Left kidney (tissue), 2 donors: ENCODE data around the gene DIAPH1. TPM values are rescaled to one million over a fixed set of nuclear protein-coding genes. Genes with fewer than 3 reads are reported as not detected.
A peak's percentile ranks its signal among the peaks of the same experiment; 100 is the strongest.

Experiments used
- DNase-seq: peaks from one replicate; pipeline ENCODE4 v3.0.0-alpha.2; 2013
- polyA plus RNA-seq: library from polyadenylated mRNA; unstranded; fragments of 120-200 nt; gene quantifications from one replicate; pipeline ENCODE4 v1.2.1, GENCODE V29; 2013; ENCODE audit not compliant: insufficient read length

Gene DIAPH1
- polyA plus RNA-seq, 1 donor: 80.0 TPM

DNA sequence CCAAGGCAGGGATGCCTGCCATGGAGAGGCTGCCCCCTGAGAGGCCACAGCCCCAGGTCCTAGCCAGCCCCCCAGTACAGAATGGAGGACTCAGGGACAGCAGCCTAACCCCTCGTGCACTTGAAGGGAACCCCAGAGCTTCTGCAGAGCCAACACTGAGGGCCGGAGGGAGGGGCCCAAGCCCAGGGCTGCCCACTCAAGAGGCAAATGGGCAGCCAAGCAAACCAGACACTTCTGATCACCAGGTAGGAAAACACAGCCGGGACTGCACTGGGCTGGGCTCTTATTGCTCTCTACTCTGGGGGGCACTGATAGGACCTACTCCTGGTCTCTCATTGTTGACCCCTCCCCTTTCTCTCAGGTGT, 21.2 kb upstream of the DIAPH1 start:
- no peak for DNase-seq

GRCh38 chr5:141639357-141640050, 20.7 kb upstream of the DIAPH1 start:
- no peak for DNase-seq

GRCh38 chr5:141638771-141639170, 20.0 kb upstream of the DIAPH1 start:
- no peak for DNase-seq

- peak; percentile 40 for DNase-seq
Observed at GRCh38 chr5:141637767-141638419, 19.1 kb upstream of the DIAPH1 start.

DNA sequence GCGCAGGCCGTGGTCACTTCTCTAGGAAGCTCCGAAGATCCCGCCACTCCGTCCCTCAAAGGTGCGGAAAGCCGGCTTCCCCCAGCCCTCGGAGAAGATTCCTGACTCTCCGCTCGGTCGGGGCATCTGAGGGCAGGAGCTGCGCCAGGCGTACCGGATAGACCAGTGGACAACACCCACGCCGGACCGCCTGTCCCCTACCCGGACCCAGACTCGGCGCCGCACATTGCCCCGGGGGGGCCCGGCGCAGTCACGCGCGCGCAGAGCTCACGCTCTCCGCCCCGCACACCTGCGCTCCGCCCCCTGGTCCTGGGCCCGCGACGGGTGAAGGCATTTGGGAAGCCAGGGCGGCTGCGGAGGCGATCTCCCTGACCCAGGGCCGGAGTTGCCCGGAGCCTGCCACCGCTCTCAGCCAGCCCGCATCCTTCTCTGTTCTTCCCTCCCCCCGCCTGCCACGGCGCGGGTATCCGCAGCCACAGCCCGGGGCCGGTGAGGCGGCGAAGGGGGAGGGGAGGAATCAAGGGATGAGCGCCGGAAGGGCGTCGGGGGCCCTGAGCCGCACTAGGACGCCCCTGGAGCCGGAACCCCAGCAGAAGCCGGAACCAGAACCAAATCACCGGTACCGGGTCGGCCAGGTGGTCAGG, 18.4 kb upstream of the DIAPH1 start:
- no peak for DNase-seq

DNA sequence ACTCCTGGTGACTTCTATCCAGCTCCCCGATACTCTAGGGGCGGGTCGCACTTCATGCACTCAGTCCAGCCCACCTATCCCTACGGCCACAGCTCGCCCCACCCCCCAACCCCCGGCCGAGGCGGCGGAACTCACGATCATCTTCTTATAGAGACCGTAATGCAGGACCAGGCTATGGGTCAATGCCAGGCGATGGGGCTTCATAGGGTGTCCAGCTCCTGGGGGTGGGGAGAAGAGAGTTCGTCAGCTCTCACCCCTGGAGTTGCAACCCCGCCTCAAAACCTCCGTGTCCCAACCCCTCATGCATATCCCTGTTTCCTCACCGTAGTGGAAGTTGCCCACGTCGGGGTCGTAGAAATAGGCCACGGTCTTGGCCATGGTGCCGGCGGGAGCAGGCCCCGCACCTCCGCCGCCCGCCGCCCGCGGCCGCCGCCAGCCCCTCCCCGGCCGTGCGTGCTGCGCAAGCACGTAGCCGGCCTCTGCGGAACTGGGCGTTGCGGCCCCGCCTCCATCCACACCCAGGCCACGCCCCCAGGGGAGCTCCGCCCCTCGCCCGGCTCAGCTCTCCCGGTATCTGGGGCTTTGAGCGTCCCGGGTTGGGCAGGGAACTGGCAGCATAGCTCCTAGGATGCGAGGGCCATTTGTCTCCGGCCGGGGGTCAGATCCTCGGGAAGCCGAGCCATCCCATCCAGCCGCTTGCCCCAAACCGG, 17.8 kb upstream of the DIAPH1 start, which contains the start of the genes HDAC3 and RELL2:
Gene HDAC3, minus strand, starts transcription at position 437 of the 710 bp plus-strand sequence. Its CDS starts 59 bp downstream, at position 378.
Gene RELL2, plus strand, starts transcription at position 585 of the 710 bp plus-strand sequence. CDS start 1,229 bp downstream, outside the sequence.
- peak; percentile 87 for DNase-seq

DNA sequence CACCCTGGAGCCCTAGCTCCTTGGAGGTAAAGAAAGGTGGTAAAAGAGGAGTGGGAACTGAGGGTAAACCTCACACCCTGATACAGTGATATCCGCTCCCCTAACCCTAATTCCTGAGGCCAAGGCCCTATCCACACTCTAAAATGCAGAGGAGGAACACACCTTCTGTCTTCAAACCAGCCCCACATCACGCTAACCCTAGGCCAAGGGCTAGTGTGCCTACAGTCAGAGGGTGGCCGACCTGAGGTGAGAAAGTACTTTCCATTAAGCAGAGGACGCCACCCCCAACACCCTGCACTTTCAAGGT, 17.3 kb upstream of the DIAPH1 start:
- DNase-seq: no peak

DNA sequence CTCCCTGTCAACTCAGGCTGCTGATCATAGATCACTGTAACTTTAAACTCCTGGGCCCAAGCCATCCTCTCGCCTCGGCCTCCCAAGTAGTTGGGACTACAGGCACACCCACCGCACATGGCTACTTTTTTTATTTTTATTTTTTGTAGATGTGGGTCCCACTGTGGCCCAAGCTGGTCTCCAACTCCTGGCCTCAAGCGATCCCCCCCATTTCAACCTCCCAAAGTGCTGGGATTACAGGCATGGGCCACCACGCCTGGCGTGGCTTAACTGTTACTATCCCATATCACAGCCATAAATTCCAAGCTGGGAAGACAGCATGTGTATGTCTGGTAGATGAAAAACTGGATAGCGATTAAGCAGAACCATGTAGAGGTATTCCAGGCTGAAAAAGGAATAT, 16.8 kb upstream of the DIAPH1 start:
- DNase-seq: no peak

GRCh38 chr5:141634720-141635119, 15.9 kb upstream of the DIAPH1 start:
- DNase-seq: no peak

- DNase-seq: no peak
Observed at GRCh38 chr5:141633871-141634561, 15.2 kb upstream of the DIAPH1 start.

- DNase-seq: no peak
Observed at GRCh38 chr5:141632650-141633049, 13.8 kb upstream of the DIAPH1 start.

- DNase-seq: no peak
Observed at GRCh38 chr5:141630570-141631140, 11.9 kb upstream of the DIAPH1 start.

GRCh38 chr5:141628175-141628788, 9.5 kb upstream of the DIAPH1 start:
- no peak for DNase-seq

DNA sequence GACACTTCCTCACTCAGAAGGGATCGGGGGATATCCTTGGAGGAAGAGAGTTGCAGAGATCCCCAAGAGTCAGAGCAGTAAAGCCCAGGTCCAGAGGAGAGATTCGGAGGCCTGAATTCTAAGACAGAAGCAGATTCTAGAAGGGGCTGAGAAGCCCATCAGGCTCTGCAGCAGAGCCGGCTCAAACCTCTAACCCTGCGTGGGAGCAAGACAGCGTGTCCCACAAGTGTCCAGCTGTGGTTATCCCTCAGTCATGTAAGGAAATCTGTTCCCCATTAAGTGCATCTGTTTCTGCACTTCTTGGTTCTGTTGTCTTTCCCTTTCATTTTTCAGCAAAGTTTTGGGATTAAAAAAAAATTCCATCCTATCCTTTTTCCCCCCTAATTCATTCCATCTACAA, 4.8 kb upstream of the DIAPH1 start:
- no peak for DNase-seq

DNA sequence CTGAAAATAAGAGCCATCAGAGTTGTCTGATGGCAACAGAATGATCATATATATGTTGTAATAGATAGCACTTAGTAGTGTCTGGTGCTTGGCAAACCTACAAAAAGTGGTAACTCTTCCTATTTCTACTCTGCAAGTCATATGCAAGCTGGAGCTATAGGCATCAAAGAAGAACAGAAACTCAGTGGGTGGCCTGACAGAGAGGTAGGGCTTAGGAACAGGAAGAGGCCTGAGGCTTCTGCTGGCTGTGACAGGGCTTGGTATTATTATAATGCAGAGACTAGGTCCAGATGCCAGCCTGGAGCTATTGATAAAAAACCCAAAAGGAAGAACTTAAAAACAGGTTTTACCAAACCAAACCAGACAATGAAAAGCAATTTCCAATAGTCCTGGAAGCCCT, 4.4 kb upstream of the DIAPH1 start:
- no peak for DNase-seq

GRCh38 chr5:141618030-141618803, 583 bp downstream of the DIAPH1 start:
- peak; percentile 55 for DNase-seq

- no peak for DNase-seq
Observed at GRCh38 chr5:141617682-141618029, 1.1 kb downstream of the DIAPH1 start.

GRCh38 chr5:141617128-141617527, 1.7 kb downstream of the DIAPH1 start:
- DNase-seq: no peak

DNA sequence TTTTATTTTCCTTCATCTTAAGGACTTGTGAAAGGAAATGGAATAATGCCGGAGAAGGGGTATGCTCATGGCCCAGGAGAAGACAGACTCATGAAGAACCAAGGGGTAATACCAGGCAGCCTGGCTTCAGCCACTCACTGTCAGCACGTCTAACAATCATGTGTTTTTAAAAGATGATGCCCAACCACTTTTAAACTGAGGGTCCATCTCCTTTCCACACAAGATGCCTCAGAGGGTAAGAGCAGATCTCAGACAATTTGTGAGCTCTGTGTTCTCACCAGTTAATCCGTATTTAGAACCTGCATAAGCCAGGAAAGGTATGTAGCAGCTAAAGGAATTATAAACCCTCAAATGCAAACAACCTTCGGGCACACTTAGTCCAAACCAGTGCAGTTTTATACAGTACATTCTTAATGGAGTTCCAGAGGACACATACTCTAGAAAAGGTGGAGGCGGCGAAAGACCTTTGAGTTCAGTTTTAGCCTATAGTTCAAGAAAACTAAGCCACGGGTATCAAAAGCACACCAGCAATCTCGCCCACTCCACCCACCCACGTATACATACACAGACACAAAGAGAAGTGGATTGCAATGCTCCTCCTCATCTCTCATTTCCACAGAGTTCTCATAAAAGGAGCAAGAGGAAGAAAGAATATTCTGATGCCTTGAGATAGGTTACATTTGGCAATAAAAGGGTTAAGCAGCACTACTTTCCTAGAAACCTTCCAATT, 2.6 kb downstream of the DIAPH1 start:
- DNase-seq: no peak

DNA sequence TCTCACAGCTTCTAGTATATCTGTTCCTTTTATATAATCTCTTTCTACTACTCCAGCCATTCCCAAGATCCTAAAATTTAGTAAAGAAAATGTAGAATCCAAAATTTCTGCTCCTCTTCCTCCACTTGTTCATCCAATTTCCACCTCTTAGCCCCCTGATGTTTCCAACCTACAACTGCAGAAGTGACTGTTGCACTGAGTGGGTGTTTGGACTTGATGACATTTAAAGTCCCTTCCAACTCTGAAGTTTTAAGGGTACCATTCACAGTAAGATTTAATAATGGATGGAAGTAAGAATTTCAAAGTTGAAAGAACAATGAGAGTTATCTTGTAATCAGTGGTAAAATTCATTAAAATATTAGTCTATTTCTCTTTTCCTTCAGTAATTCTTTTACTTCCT, 5.5 kb downstream of the DIAPH1 start:
- no peak for DNase-seq
